CD4-positive, alpha-beta T cell (primary cell): ENCODE results near the gene DVL2. TPM values are rescaled to one million over a fixed set of nuclear protein-coding genes. Genes with fewer than 3 reads are reported as not detected.

Experiments
- ATAC-seq: fragments of 200-7000 bp; cut with Tn5 transposase; one replicate; pipeline ENCODE4 v1.10.0; 2022; ENCODE audit warnings: mild to moderate bottlenecking; ENCODE audit not compliant: poor library complexity
- CTCF ChIA-PET: fragments of 350-600 bp; sonication (Branson Sonifier 250); formaldehyde crosslinking; loops from one replicate; lab custom pipeline; 2021; ENCODE audit warnings: antibody characterized with exemption, inconsistent platforms; lab: Charles Lee
- POLR2A ChIA-PET: fragments of 350-600 bp; sonication (Branson Sonifier 250); formaldehyde crosslinking; loops from one replicate; lab custom pipeline; 2021; ENCODE audit warnings: antibody characterized with exemption, inconsistent platforms; lab: Charles Lee
- DNase-seq, 14 experiments: peaks; one replicate each; pipeline ENCODE4 v3.0.0-alpha.2; 2013 to 2020; ENCODE audit warnings: mixed read lengths in 2 of 14
- H3K27ac ChIP-seq, 2 donors: one replicate each; pipeline versions ENCODE4 v1.5.1 to v1.7.0; 2013; ENCODE audit warnings: low read length in 2 of 2, low read depth in 1 of 2, mild to moderate bottlenecking in 1 of 2
- H3K27me3 ChIP-seq, 2 experiments: 1 replicate in 1 of 2; 2 replicates in 1 of 2; pipeline versions ENCODE4 v1.6.1 to v1.7.0; 2013; ENCODE audit warnings: low read length in 2 of 2, control low read depth in 1 of 2, mild to moderate bottlenecking in 1 of 2, moderate library complexity in 1 of 2; ENCODE audit not compliant: insufficient read depth in 2 of 2, control insufficient read depth in 1 of 2
- H3K36me3 ChIP-seq: one replicate; pipeline ENCODE4 v1.6.1; 2013; ENCODE audit warnings: low read length, control low read depth; ENCODE audit not compliant: insufficient read depth
- H3K4me1 ChIP-seq: one replicate; pipeline ENCODE4 v1.6.1; 2013; ENCODE audit warnings: low read length, control low read depth; ENCODE audit not compliant: insufficient read depth
- H3K4me3 ChIP-seq: one replicate; pipeline ENCODE4 v1.5.1; 2013; ENCODE audit warnings: mild to moderate bottlenecking, low read length, moderate library complexity
- H3K9me3 ChIP-seq, 2 experiments: 1 replicate in 1 of 2; 2 replicates in 1 of 2; pipeline versions ENCODE4 v1.6.1 to v1.7.0; 2013; ENCODE audit warnings: low read length in 2 of 2, mild to moderate bottlenecking in 2 of 2, control low read depth in 1 of 2, moderate library complexity in 1 of 2; ENCODE audit not compliant: control insufficient read depth in 1 of 2, insufficient read depth in 1 of 2
- H3K27ac Mint-ChIP-seq: one replicate; pipeline ENCODE4 v1.8.0; 2020; ENCODE audit warnings: mixed read lengths
- H3K27me3 Mint-ChIP-seq: one replicate; pipeline ENCODE4 v1.8.0; 2021; ENCODE audit warnings: mixed read lengths
- H3K36me3 Mint-ChIP-seq: one replicate; pipeline ENCODE4 v1.8.0; 2021; ENCODE audit warnings: low read depth, mixed read lengths
- H3K4me1 Mint-ChIP-seq: one replicate; pipeline ENCODE4 v1.8.0; 2021; ENCODE audit warnings: low read depth, mixed read lengths
- H3K4me3 Mint-ChIP-seq: one replicate; pipeline ENCODE4 v1.8.0; 2020; ENCODE audit warnings: mild to moderate bottlenecking, mixed read lengths
- H3K9me3 Mint-ChIP-seq: one replicate; pipeline ENCODE4 v1.8.0; 2020; ENCODE audit warnings: mixed read lengths
- intact Hi-C, 2 experiments: fragments of 100-400 bp; cut with DNase I in 1 of 2; cut with micrococcal nuclease in 1 of 2; formaldehyde crosslinking; loops; one replicate each; pipeline versions ENCODE4 v1.15.1 to v1.9.0; 2023 to 2025; cut with DNase I, micrococcal nuclease
- total RNA-seq, 174 experiments: library from RNA in 2 of 174; stranded (reverse) in 2 of 174; gene quantifications; one replicate each; pipeline ENCODE4 v1.2.3 and lab custom pipeline; 2021 to 2026
- TF ChIP-seq, protein P1 (sequence below): fragments of 200-600 bp; IDR thresholded peaks from one replicate; pipeline ENCODE4 v1.8.0; 2022; ENCODE audit warnings: antibody characterized with exemption, mild to moderate bottlenecking

Gene DVL2
- total RNA-seq, 2 experiments from 2014 or later = 40.9 to 41.3 TPM

DNA sequence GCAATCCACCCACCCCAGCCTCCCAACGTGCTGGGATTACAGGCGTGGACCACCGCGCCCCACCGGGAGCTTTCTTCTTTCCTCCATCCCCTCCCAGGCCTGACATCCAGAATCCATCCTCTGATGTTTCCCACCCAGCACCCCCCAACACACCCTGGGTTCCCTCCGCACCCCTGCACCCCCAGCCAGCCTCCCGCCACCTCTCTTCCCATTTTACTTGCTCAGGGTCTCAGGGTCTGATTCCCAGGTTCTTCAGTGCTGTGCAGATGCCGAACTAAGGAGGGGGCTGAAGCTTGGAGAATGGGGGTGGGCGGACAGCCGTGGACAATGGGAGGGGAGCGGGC is 55.4 kb downstream of the DVL2 start:
- H3K27me3 ChIP-seq = peaks cover 8 to 28% of the 10 kb centered on the region in 2 experiments
- TF ChIP-seq, protein P1, sequence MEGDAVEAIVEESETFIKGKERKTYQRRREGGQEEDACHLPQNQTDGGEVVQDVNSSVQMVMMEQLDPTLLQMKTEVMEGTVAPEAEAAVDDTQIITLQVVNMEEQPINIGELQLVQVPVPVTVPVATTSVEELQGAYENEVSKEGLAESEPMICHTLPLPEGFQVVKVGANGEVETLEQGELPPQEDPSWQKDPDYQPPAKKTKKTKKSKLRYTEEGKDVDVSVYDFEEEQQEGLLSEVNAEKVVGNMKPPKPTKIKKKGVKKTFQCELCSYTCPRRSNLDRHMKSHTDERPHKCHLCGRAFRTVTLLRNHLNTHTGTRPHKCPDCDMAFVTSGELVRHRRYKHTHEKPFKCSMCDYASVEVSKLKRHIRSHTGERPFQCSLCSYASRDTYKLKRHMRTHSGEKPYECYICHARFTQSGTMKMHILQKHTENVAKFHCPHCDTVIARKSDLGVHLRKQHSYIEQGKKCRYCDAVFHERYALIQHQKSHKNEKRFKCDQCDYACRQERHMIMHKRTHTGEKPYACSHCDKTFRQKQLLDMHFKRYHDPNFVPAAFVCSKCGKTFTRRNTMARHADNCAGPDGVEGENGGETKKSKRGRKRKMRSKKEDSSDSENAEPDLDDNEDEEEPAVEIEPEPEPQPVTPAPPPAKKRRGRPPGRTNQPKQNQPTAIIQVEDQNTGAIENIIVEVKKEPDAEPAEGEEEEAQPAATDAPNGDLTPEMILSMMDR = no peak
- H3K4me1 ChIP-seq = peaks cover 28% of the 10 kb centered on the region
- Mint-ChIP-seq H3K4me3 (no peak overlapping the region), H3K4me1 (peaks cover 14% of the 10 kb centered on the region), H3K9me3 (no peaks in the 10 kb centered on the region), H3K36me3 (no peaks in the 10 kb centered on the region), H3K27ac (no peak overlapping the region), H3K27me3 (no peaks in the 10 kb centered on the region)
- H3K27ac ChIP-seq = no peak overlapping the region
- no peak for DNase-seq
- ChIA-PET CTCF (no interaction called here), POLR2A (no interaction called here)
- no peak overlapping the region for H3K4me3 ChIP-seq
- H3K9me3 ChIP-seq = no peaks in the 10 kb centered on the region
- intact Hi-C loops = no loop called here
- no peaks in the 10 kb centered on the region for H3K36me3 ChIP-seq
- no peak for ATAC-seq

DNA sequence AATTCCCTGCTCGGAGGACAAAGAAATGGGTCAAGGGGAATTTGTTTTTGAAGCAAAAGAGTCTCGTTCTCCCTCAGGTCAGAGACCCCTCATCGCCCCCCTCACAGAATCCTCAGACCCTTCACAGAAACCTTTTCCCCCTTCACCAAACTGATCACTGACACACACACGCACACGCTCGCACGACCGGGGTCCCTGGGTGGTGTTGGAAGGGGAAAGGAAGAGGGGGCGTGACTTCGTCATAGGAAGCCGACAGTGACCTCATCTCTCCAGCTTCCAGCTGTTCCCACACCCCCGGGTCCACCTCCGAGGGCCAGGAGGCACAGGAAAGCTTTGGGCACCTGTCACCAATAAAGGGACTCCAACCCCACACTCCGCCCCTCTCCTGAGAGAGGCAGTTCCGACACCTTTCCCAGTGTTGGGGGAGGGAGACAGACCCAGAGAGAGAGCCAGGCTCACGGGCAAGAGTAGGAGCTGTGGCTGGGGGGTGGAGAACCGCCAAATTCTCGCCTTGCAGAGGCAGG is 56.3 kb downstream of the DVL2 start:
- no peaks in the 10 kb centered on the region for H3K9me3 ChIP-seq
- H3K27me3 ChIP-seq = peaks cover 8 to 29% of the 10 kb centered on the region in 2 experiments
- Mint-ChIP-seq H3K27me3 (no peaks in the 10 kb centered on the region), H3K9me3 (no peaks in the 10 kb centered on the region), H3K27ac (no peak overlapping the region), H3K4me3 (peak overlapping the region; percentile 74), H3K36me3 (no peaks in the 10 kb centered on the region), H3K4me1 (peaks cover 14% of the 10 kb centered on the region)
- intact Hi-C loops = loop anchor here (1.0 to 2.0 kb wide), 2 partner anchors 126 to 131 kb away; no protein-coding TSS in a partner anchor
- no peak for ATAC-seq
- no peaks in the 10 kb centered on the region for H3K36me3 ChIP-seq
- peak overlapping the region; percentile 43 for H3K4me3 ChIP-seq
- TF ChIP-seq, protein P1 = no peak
- CTCF ChIA-PET = interaction anchor here (1.0 to 1.5 kb wide), 17 partner anchors 10 to 158 kb away, joined by 3 to 12 read pairs (median 4); partner anchors contain the start of genes ACAP1, SLC16A11 and SLC16A13
- H3K4me1 ChIP-seq = peaks cover 30% of the 10 kb centered on the region
- POLR2A ChIA-PET = interaction anchor here (0.6 to 1.4 kb wide), 4 partner anchors 132 to 509 kb away, joined by 3 to 5 read pairs (median 4); partner anchors contain the start of genes SLC16A13 and TP53
- peak in 2 of 14 experiments; percentile 22 to 40 for DNase-seq
- H3K27ac ChIP-seq = no peak overlapping the region

DNA sequence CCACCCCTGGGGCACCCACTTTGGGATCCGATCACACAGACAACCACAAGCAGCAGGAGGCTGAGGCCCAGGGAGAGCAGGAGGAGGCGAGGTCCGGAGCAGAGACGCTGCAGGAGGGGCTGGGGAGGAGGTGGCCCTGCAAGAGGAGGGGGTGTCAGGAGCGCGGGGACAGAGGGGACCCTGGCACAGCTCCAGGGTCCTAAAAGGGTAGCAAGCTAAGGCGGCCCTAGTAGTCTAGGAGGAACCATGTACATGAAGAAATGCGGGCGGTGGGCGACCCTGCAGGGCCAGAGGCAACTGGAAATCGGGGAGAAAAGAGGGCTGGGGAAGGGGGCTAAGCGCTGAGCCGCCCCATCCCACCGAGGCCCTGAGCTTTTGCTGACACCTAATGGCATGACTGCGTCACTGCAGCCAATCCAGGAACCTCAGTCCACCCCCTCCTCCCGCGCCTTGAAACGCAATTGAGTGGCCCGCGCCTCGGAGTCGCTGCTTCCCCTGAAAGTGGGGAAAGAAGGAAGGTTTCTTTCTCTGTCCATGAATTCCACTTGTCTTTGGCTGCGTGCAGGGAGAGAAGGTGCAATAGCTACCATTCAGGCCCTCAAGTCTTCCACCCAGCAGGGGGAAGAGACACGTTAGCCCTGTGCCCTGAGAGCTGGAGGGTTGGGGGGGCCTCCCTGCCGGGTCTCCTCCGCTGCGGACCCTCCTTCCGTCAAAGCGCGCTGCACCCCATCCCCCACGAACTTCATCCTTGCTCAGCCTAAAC is 56.9 kb downstream of the DVL2 start:
- peak overlapping the region; percentile 43 for H3K4me3 ChIP-seq
- H3K4me1 ChIP-seq = peaks cover 30% of the 10 kb centered on the region
- no peaks in the 10 kb centered on the region for H3K36me3 ChIP-seq
- H3K9me3 Mint-ChIP-seq = no peaks in the 10 kb centered on the region
- POLR2A ChIA-PET = interaction anchor here (0.7 to 1.4 kb wide), 4 partner anchors 8 to 510 kb away, joined by 3 to 5 read pairs (median 4); partner anchors contain the start of genes SLC16A13 and TP53
- H3K27ac ChIP-seq = no peak overlapping the region
- CTCF ChIA-PET = interaction anchor here (1.0 to 1.5 kb wide), 17 partner anchors 11 to 159 kb away, joined by 3 to 12 read pairs (median 4); partner anchors contain the start of genes ACAP1, SLC16A11 and SLC16A13
- H3K27me3 Mint-ChIP-seq = no peaks in the 10 kb centered on the region
- ATAC-seq (peak; percentile 89), DNase-seq (peak; percentile 47 to 84 (median 56))
- TF ChIP-seq, protein P1 = peak; percentile 96
- H3K4me3 Mint-ChIP-seq = peak overlapping the region; percentile 74
- H3K27me3 ChIP-seq = peaks cover 8 to 29% of the 10 kb centered on the region in 2 experiments
- no peaks in the 10 kb centered on the region for H3K36me3 Mint-ChIP-seq
- H3K4me1 Mint-ChIP-seq = peaks cover 14% of the 10 kb centered on the region
- H3K27ac Mint-ChIP-seq = no peak overlapping the region
- intact Hi-C loops = loop anchor here (1.0 to 2.0 kb wide), 2 partner anchors 125 to 131 kb away; no protein-coding TSS in a partner anchor
- H3K9me3 ChIP-seq = no peaks in the 10 kb centered on the region
